HG02885 (cell line): ENCODE results near the gene AHDC1.
A peak's percentile ranks its signal among the peaks of the same experiment; 100 is the strongest.
"Not testable (repeated sequence)": the region's sequence is repeated elsewhere in the genome, so short reads cannot be mapped to it uniquely, and the experiment has no call there.

Experiments
- ATAC-seq: cut with Tn5 transposase; IDR thresholded peaks from one replicate; pipeline ENCODE4 v1.9.1; 2021; ENCODE audit warnings: mild to moderate bottlenecking; ENCODE audit not compliant: unreplicated experiment, poor library complexity

AHDC1 gene

GRCh38 chr1:27603681-27604578, at the start of gene AHDC1:
Gene AHDC1 (minus strand): TSS chr1:27604144. CDS start chr1:27552115, 52,029 bp downstream.
- peak; percentile 75 for ATAC-seq

- ATAC-seq, result no peak
Observed at GRCh38 chr1:27652111-27652864, 48.3 kb upstream of the AHDC1 start.

GRCh38 chr1:27650539-27651175, 46.7 kb upstream of the AHDC1 start:
- ATAC-seq, result no peak

GRCh38 chr1:27650171-27650538, 46.2 kb upstream of the AHDC1 start:
- no peak for ATAC-seq

- ATAC-seq, result no peak
Observed at GRCh38 chr1:27649306-27649635, 45.3 kb upstream of the AHDC1 start.

GRCh38 chr1:27648602-27649305, 44.8 kb upstream of the AHDC1 start:
- no peak for ATAC-seq

GRCh38 chr1:27647328-27647727, 43.4 kb upstream of the AHDC1 start:
- no peak for ATAC-seq

GRCh38 chr1:27646676-27647075, 42.7 kb upstream of the AHDC1 start:
- no peak for ATAC-seq

GRCh38 chr1:27645071-27645415, 41.1 kb upstream of the AHDC1 start:
- no peak for ATAC-seq

- no peak for ATAC-seq
Observed at GRCh38 chr1:27644369-27645070, 40.6 kb upstream of the AHDC1 start.

GRCh38 chr1:27643600-27644368, 39.8 kb upstream of the AHDC1 start:
- ATAC-seq, result no peak

GRCh38 chr1:27640514-27640913, 36.6 kb upstream of the AHDC1 start:
- ATAC-seq, result not testable (repeated sequence)

- no peak for ATAC-seq
Observed at GRCh38 chr1:27638805-27639204, 34.9 kb upstream of the AHDC1 start.

- no peak for ATAC-seq
Observed at GRCh38 chr1:27638047-27638734, 34.2 kb upstream of the AHDC1 start.

- no peak for ATAC-seq
Observed at GRCh38 chr1:27635396-27636142, 31.6 kb upstream of the AHDC1 start.

- ATAC-seq, result no peak
Observed at GRCh38 chr1:27634985-27635367, 31.0 kb upstream of the AHDC1 start, which contains the start of gene FGR. Gene FGR (minus strand): TSS chr1:27635185. CDS start chr1:27623916, 11,269 bp downstream.

GRCh38 chr1:27634177-27634984, 30.4 kb upstream of the AHDC1 start:
- ATAC-seq, result no peak
